Upper lobe of left lung (tissue), 6 donors: Measurements from ENCODE around the gene EMID1. TPM values are rescaled to one million over a fixed set of nuclear protein-coding genes. Genes with fewer than 3 reads are reported as not detected.

ENCODE experiments used
- ATAC-seq, 2 donors: fragments of 200-7000 bp; cut with Tn5 transposase; one replicate each; pipeline ENCODE4 v1.9.1; 2022; ENCODE audit warnings: mild to moderate bottlenecking in 2 of 2, moderate library complexity in 2 of 2; ENCODE audit not compliant: low FRiP score in 2 of 2
- DNase-seq, 2 donors: peaks; one replicate each; pipeline ENCODE4 v3.0.0-alpha.2; 2019 to 2020
- H3K27ac ChIP-seq, 4 donors: fragments of 200-600 bp; sonication (generic); one replicate each; pipeline ENCODE4 v1.5.1; 2016 to 2019
- H3K27me3 ChIP-seq, 4 donors: fragments of 200-600 bp; sonication (generic); one replicate each; pipeline ENCODE4 v1.5.1; 2017 to 2019
- H3K36me3 ChIP-seq, 4 donors: fragments of 200-600 bp; sonication (generic); one replicate each; pipeline ENCODE4 v1.5.1; 2016 to 2019
- H3K4me1 ChIP-seq, 4 donors: fragments of 200-600 bp; sonication (generic); one replicate each; pipeline ENCODE4 v1.5.1; 2018 to 2019
- H3K4me3 ChIP-seq, 4 donors: fragments of 200-600 bp; sonication (generic); one replicate each; pipeline ENCODE4 v1.5.1; 2017 to 2019; ENCODE audit warnings: mild to moderate bottlenecking in 2 of 4, moderate library complexity in 1 of 4
- H3K9me3 ChIP-seq, 4 donors: fragments of 200-600 bp; sonication (generic); one replicate each; pipeline ENCODE4 v1.5.1; 2018 to 2019
- EP300 ChIP-seq, 4 donors: sonication (generic); formaldehyde crosslinking; IDR thresholded peaks; one replicate each; pipeline ENCODE4 v1.5.1; 2017; ENCODE audit warnings: antibody characterized with exemption in 4 of 4, control low read depth in 2 of 4
- POLR2A ChIP-seq, 4 donors: fragments of 450-650 bp; IDR thresholded peaks; one replicate each; pipeline ENCODE4 v1.5.1; 2016 to 2017; ENCODE audit warnings: antibody characterized with exemption in 4 of 4, mild to moderate bottlenecking in 2 of 4
- POLR2AphosphoS5 ChIP-seq, 2 donors: sonication (generic); formaldehyde crosslinking; IDR thresholded peaks; one replicate each; pipeline ENCODE4 v1.5.1; 2017; ENCODE audit warnings: antibody characterized with exemption in 2 of 2
- WGBS, 2 donors: methylation state at CpG; one replicate each; pipeline ENCODE4 v1.1.5; 2017 to 2018; 5-methylcytosine and 5-hydroxymethylcytosine counted together
- total RNA-seq, 6 donors: library from RNA; depleted of rRNA in 4 of 6; stranded (reverse); fragments of >200 nt in 4 of 6; gene quantifications; one replicate each; pipeline versions ENCODE4 v1.1.0 to v1.2.1, GENCODE V29; 2016 to 2021
- TF ChIP-seq, protein P1 (sequence below), 6 experiments: fragments of 450-650 bp in 4 of 6; fragments of 200-600 bp in 2 of 6; sonication (generic) in 2 of 6; IDR thresholded peaks; one replicate each; pipeline ENCODE4 v1.5.1; 2016 to 2019; ENCODE audit warnings: antibody characterized with exemption in 6 of 6
- donor health status: DM: no; HTN: no; CAD: no; lungs with moderate emphysema.
- donor health status: DM: no; HTN: yes; CAD: no; lungs with severe emphysema.

The EMID1 gene
- total RNA-seq, 6 donors from 2014 or later, result 2.1 to 31.6 (median 8.4) TPM

DNA sequence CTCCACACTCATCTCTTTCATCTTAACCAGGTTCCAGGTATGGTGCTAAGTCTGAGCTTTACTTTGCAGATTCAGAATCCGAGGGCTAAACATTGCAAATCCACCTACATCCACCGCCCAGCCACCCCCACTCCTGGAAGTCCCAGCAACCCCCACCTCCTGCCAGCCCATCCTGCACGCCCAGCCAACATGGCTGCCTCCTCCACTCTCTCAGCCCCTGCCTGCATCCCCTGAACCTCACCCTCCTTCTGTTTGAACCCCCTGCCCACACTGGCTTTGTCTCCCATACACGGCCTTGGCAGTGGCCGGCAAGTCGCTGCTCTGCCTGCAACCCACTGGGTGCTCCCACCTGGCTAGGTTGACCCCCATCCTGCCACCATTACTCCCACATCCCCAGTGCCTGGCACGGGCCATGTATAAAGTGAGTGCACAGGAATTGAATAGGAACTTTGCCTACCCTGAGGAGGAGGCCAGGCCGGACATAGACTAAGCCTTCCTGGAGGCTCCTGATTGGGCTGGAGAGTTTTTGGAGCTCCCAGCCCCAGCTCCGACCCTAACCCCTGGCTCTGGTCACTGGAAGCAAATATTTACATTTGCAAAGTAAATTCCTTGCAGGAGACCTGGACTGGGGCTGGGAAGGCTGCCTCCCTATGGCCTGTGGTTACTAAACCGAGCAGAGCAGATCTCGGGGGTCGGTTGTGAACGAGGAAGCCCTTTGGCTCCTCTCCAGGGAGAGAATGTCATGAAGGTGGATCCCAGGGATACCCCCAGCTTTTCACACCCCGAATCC lies 14.4 kb downstream of the EMID1 start:
- no peaks in the 10 kb centered on the region for H3K27me3 ChIP-seq
- no peaks in the 10 kb centered on the region for H3K9me3 ChIP-seq
- H3K27ac ChIP-seq, result peak overlapping the region in 2 of 4 donors; percentile 9 to 22
- H3K36me3 ChIP-seq, result no peaks in the 10 kb centered on the region
- DNase-seq (peak in 1 of 2 donors; percentile 54), ATAC-seq (no peak)
- 63 to 75% methylated on average over 8 to 13 of the region's 14 CpGs for WGBS, 2 donors
- H3K4me3 ChIP-seq, result no peak overlapping the region
- TF ChIP-seq EP300 (IDR thresholded peaks at IDR 0.05) (no peak), POLR2AphosphoS5 (IDR thresholded peaks at IDR 0.05) (no peak), POLR2A (IDR thresholded peaks at IDR 0.05) (no peak)
- TF ChIP-seq, protein P1, sequence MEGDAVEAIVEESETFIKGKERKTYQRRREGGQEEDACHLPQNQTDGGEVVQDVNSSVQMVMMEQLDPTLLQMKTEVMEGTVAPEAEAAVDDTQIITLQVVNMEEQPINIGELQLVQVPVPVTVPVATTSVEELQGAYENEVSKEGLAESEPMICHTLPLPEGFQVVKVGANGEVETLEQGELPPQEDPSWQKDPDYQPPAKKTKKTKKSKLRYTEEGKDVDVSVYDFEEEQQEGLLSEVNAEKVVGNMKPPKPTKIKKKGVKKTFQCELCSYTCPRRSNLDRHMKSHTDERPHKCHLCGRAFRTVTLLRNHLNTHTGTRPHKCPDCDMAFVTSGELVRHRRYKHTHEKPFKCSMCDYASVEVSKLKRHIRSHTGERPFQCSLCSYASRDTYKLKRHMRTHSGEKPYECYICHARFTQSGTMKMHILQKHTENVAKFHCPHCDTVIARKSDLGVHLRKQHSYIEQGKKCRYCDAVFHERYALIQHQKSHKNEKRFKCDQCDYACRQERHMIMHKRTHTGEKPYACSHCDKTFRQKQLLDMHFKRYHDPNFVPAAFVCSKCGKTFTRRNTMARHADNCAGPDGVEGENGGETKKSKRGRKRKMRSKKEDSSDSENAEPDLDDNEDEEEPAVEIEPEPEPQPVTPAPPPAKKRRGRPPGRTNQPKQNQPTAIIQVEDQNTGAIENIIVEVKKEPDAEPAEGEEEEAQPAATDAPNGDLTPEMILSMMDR (IDR thresholded peaks at IDR 0.05), result no peak
- peaks cover 8 to 29% (median 21%) of the 10 kb centered on the region in 4 donors for H3K4me1 ChIP-seq

DNA sequence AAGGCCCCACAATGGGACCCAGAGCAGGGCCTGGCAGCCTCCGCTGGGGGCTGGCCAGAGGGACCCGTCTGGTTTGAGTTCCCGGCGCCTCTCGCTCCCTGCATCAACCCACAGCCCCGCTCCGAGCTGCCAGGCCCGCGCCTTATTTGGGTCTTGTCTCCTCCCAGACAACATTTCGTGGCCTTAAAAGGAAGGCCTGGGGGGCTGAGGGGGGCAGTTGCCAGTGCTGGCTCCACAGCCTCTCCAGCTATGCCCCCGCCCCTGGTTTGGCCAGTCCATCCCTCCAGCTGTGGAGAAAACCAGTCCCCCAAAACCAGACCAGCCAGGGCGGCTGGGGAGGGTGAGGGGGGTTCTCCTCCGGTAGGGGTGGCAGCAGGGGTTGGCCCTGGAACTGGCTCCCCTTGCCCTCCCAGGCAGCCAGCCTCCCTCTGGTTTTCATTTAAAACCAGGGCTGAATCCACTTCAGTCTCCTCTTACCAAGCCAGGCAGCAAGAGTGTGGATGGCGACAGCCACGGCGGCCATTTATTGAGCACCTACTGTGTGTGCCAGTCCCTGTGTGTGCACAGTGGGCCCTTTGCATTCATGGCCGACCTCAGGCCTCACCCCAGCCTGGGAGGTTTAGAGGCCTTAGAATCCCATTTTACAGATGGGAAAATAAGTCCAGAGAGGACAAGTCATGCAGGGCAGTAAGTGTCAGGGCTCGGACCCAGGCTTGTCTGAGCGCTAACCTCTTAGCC lies 18.6 kb downstream of the EMID1 start:
- Histone ChIP-seq H3K9me3 (no peaks in the 10 kb centered on the region), H3K27ac (peak overlapping the region; percentile 68 to 89 (median 74)), H3K27me3 (no peaks in the 10 kb centered on the region), H3K36me3 (no peaks in the 10 kb centered on the region), H3K4me3 (no peak overlapping the region), H3K4me1 (peaks cover 18 to 35% (median 23%) of the 10 kb centered on the region in 4 donors)
- TF ChIP-seq, protein P1 (IDR thresholded peaks at IDR 0.05), result no peak
- TF ChIP-seq POLR2AphosphoS5 (IDR thresholded peaks at IDR 0.05) (no peak), POLR2A (IDR thresholded peaks at IDR 0.05) (no peak), EP300 (IDR thresholded peaks at IDR 0.05) (no peak)
- 81 to 83% methylated on average over 12 to 19 of the region's 19 CpGs for WGBS, 2 donors
- peak in 1 of 2 donors; percentile 87 for DNase-seq
- peak in 1 of 2 donors; percentile 13 for ATAC-seq

- no peaks in the 10 kb centered on the region for H3K36me3 ChIP-seq
- H3K9me3 ChIP-seq, result no peaks in the 10 kb centered on the region
- ATAC-seq, result no peak
- WGBS, 2 donors, result 90% methylated on average over 5 to 7 of the region's 7 CpGs
- H3K27ac ChIP-seq, result peak overlapping the region; percentile 68 to 89 (median 74)
- peak in 1 of 2 donors; percentile 74 for DNase-seq
- H3K4me3 ChIP-seq, result no peak overlapping the region
- TF ChIP-seq, protein P1 (IDR thresholded peaks at IDR 0.05), result no peak
- no peak for TF ChIP-seq POLR2AphosphoS5 (IDR thresholded peaks at IDR 0.05)
- no peak for TF ChIP-seq EP300 (IDR thresholded peaks at IDR 0.05)
- no peak for TF ChIP-seq POLR2A (IDR thresholded peaks at IDR 0.05)
- H3K27me3 ChIP-seq, result no peaks in the 10 kb centered on the region
- H3K4me1 ChIP-seq, result peaks cover 18 to 34% (median 23%) of the 10 kb centered on the region in 4 donors
These were observed 19.2 kb downstream of the EMID1 start for GRCh38 chr22:29224859-29225410.

DNA sequence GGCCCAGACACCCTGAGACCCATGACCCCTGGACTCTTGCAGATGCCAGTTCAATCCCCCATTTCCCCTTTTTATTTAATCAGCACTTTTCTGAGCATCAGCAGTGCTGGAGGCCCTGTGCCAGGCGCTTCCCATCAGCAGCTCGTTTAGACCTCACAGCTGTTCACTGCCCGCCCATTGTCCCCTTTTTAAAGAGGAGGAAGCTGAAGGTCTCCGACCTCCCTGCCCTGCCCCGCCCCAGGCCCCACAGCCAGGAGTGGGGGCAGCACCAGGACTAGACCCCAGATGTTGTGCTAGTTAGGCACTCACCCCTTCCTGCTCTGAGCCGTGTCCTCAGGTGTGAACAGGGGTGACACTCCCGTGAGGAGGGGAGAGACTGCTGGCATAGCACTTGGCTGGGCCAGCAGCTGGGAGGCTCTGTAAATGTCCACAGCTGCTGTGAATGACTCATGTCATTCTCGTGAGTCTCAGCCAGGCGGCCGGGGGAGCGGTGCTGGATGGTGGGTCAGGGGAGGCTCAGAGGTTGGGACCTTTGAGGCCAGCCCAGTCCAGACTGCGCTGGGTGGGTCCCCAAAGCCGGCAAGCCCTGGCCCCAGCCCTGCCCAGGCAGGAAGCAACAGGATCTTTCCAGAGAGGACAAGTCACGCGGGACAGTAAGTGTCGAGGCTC lies 19.9 kb downstream of the EMID1 start:
- peaks cover 18 to 28% (median 22%) of the 10 kb centered on the region in 4 donors for H3K4me1 ChIP-seq
- 27% methylated on average over 2 to 11 of the region's 16 CpGs for WGBS, 2 donors
- TF ChIP-seq EP300 (IDR thresholded peaks at IDR 0.05), result peak in 1 of 4 donors; percentile 67
- TF ChIP-seq, protein P1 (IDR thresholded peaks at IDR 0.05), result no peak
- peak in 1 of 2 donors; percentile 61 for TF ChIP-seq POLR2AphosphoS5 (IDR thresholded peaks at IDR 0.05)
- ATAC-seq (peak; percentile 77 to 87), DNase-seq (peak; percentile 42 to 82)
- no peaks in the 10 kb centered on the region for H3K36me3 ChIP-seq
- H3K4me3 ChIP-seq, result no peak overlapping the region
- H3K27ac ChIP-seq, result peak overlapping the region; percentile 68 to 89 (median 74)
- H3K9me3 ChIP-seq, result no peaks in the 10 kb centered on the region
- no peaks in the 10 kb centered on the region for H3K27me3 ChIP-seq
